Spleen (tissue), 7 donors: ENCODE results near the gene NPNT.

Experiments used
- POLR2A ChIP-seq, 3 donors: fragments of 450-650 bp; IDR thresholded peaks; one replicate each; pipeline ENCODE4 v1.5.1; 2017; ENCODE audit warnings: antibody characterized with exemption in 3 of 3, mild to moderate bottlenecking in 1 of 3
- TF ChIP-seq, protein P1 (sequence below), 11 experiments: fragments of 200-600 bp in 7 of 11; fragments of 450-650 bp in 4 of 11; sonication (generic) in 4 of 11; IDR thresholded peaks in 8 of 11; conservative IDR thresholded peaks in 3 of 11; 1 replicate in 7 of 11; 2 replicates in 4 of 11; pipeline versions ENCODE4 v1.4.0 to v1.8.0; 2016 to 2021; ENCODE audit warnings: antibody characterized with exemption in 11 of 11, inconsistent platforms in 4 of 11, mild to moderate bottlenecking in 1 of 11
- donor health status: DM: no; HTN: no; CAD: no; lungs with moderate emphysema.
- donor health status: DM: no; HTN: no; CAD: no.
- donor health status: DM: no; HTN: no; CAD: no.

DNA sequence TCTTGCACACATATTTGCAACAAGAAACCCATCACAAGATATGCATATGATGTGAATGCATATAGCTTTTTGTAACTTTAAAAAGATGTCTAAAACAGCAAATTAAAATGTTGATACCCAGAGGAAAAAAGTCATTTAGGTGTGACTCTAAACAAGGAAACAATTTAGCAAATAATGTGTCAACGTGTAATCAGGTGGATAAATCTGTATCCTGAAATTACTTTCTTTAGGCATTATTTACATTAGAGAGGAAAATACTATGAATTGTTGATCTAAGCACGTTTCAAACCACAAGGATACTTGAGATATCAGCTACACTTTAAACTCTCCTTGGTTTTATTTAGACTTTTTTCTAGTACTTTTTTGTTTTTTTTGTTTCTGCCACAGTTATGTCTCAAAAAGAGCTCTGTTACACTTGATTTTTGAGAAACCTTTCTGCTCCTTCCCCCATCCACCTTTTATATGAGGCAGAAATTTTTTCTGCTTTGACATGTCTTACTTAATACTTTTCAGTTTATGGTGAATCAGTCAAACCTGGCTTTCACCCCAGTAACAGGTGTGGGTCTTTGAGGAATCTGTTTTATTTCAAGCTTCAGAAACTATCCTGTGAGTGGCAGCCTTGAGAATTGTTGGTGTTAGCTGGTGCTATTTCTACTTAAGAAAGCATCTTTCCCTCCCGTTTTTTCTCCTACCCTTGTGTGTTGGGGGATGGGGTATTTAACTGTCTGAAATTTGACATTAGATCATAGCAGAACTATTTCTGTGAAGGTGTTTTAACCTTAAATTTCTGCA, 1.9 kb downstream of the NPNT start:
- TF ChIP-seq, protein P1, sequence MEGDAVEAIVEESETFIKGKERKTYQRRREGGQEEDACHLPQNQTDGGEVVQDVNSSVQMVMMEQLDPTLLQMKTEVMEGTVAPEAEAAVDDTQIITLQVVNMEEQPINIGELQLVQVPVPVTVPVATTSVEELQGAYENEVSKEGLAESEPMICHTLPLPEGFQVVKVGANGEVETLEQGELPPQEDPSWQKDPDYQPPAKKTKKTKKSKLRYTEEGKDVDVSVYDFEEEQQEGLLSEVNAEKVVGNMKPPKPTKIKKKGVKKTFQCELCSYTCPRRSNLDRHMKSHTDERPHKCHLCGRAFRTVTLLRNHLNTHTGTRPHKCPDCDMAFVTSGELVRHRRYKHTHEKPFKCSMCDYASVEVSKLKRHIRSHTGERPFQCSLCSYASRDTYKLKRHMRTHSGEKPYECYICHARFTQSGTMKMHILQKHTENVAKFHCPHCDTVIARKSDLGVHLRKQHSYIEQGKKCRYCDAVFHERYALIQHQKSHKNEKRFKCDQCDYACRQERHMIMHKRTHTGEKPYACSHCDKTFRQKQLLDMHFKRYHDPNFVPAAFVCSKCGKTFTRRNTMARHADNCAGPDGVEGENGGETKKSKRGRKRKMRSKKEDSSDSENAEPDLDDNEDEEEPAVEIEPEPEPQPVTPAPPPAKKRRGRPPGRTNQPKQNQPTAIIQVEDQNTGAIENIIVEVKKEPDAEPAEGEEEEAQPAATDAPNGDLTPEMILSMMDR (IDR thresholded peaks at IDR 0.05 in 8 of 11, conservative IDR thresholded peaks at IDR 0.05 in 3 of 11), result no peak
- TF ChIP-seq POLR2A (IDR thresholded peaks at IDR 0.05), result no peak
